Caki2 (cell line): ENCODE measurements around the gene KCNJ6. TPM values are rescaled to one million over a fixed set of nuclear protein-coding genes. Genes with fewer than 3 reads are reported as not detected.
"Not testable (repeated sequence)": the region's sequence is repeated elsewhere in the genome, so short reads cannot be mapped to it uniquely, and the experiment has no call there.

Experiments
- DNase-seq: peaks from one replicate; pipeline ENCODE4 v3.0.0-alpha.2; 2015; ENCODE audit warnings: low read depth
- in situ Hi-C: cut with HindIII; loops from 2 replicates; pipeline ENCODE4 v1.10.0; 2016; ENCODE audit warnings: low sequenced_read_pairs, low pct_unique_long_range_greater_than_20kb, mixed read lengths
- total RNA-seq: library from RNA; depleted of rRNA; stranded (reverse); fragments of >200 nt; shearing (Covaris generic); gene quantifications from 2 replicates; pipeline ENCODE4 v1.2.3, GENCODE V29; 2014; ENCODE audit warnings: low replicate concordance

The KCNJ6 gene
- total RNA-seq, 1 experiment from 2014 or later, result not detected

DNA sequence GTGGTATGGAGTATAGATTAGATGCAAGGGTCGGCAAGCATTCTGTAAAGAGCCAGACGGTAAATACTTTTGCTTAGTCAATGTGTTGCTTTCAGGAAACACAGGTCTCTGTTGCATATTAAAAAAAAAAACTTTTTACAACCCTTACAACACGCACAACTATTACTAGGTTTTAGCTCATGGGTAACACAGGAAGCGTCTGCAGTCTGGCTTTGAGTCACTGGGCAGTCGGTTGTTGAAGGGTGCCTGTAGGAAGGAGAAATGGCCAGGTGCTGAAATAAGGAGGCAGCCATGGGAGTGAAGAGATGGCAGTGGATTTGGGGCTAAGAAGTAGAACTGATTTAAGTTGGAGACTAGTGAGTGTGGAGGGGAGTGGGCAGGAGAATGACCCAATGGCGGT lies 192.1 kb downstream of the KCNJ6 start:
- in situ Hi-C loops, result no loop called here
- no peak for DNase-seq

DNA sequence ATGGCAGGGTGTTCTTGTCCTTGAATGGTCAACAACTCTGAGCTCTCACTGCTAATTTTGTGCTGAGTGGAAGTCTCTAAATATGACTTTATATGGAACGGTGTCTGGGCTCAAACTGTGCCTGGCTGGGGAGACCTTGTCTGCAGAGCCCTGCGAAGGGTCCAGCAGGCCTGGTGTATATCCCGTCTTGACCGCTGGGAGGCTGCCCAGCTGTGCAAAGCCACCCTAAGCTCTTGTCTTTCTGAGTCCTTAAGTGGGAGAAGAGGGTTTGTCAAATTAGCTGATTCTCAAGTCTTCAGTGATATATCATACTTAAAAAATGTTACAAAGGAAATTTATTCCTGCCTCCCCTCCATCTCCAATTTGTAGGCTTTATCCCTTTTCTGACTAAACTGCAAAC lies 198.7 kb downstream of the KCNJ6 start:
- in situ Hi-C loops, result no loop called here
- no peak for DNase-seq

DNA sequence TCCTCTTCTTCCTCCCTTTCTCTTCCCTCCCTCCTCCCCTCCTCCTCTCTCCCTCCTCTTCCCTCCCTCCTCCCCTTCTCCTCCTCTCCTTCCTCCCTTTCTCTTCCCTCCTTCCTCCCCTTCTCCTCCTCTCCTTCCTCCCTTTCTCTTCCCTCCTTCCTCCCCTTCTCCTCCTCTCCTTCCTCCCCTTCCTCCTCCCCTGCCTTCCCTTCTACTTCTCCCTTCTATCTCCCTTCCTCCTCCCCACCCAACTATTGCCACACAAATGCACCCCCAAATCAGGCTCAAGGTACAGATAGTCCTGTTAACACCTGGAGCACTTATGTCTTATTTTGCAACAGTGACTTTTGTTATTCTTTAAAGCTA lies 203.7 kb downstream of the KCNJ6 start:
- DNase-seq, in situ Hi-C loops: not testable (repeated sequence)

DNA sequence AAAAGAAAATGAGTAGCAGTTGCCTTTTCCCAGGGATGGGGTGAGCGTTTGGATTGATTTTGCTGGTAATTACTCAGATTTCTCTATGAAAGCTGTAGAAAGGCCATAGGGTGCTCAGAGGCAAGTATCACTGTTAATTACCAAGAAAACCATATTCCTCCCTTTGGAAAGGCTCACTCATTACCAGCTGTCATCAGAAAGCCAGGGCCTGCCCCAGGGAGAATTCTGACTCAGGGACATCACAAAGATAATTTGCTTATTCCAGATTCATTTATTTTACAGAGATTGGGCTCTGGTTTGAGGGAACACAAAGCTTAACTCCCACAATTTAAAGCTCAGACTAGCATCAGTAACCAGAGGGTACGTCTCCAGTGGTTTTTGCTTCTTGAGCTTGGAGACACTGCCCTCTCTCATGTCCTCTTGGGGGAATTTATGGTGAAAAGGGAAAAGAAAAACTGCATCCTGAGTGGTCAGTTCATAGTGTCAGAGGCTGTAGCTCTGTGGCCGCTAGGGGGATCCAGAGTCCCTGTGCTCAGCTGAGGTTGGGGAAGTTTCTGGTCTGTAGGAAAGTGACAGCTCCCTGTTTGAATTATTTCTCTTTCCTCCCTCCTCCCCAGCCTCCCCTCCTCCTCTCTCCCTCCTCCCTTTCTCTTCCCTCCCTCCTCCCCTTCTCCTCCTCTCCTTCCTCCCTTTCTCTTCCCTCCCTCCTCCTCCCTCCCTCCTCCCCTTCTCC lies 204.3 kb downstream of the KCNJ6 start:
- in situ Hi-C loops, result no loop called here
- peak; percentile 57 for DNase-seq

DNA sequence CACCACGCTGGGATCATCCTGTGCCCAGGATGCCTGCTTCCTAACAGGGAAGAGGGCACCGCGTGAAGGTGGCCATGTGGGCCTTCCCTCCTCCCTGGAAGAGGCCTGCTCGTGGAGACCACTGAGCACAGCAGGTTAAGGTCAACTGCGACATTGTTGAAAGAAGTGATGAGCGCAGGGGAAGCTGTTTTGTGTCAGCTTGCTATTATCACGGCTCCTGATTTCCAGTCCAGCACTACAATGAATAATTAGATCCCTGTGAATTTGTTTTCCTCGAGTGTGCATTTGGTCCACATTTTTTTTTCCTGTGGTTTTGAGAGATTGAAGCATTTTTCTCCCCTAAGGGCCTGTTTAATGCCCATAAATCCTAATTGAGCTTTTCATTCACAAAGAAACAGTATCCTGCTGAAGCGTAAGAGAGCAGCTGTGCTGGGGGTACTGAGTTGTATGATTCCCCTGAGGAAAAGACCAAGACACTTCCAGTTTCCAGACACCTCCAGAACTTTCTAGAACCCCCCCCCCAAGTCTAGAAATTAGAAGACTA lies 204.9 kb downstream of the KCNJ6 start:
- DNase-seq, result no peak
- in situ Hi-C loops, result no loop called here

DNA sequence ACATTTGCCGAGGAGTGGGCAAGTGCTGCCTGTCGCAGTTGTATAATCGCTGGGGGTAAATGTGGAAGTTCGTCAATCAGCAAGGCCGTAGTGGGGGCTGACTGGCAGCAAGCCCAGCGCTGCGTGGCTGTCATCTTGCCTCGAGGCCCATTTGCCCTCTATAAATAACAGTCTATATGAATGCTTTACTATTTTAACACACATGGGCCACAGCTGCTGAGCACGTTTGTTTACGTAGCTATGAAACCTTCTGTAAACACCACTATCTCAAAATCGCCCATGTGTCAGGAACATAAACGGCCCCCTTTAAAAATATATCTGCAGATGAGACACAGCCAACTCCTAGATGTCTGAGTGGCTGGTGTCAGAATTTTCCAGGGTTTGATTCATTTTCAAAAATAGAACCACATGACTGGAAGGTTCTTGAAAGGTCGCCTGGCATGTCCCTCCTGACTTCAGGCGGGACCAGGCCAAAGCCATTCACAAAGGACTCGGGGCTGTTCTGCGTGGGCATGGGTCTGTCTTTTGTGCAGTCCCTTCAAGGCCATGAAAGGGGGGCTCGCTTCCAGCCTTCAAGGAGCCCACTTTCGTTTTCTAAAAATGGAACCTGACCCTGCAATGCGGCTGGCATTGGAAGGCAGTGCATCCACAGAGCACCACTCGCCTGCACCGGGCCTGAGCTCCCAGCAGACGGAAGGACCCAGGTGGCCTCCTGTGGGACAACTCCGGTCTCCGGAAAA lies 205.5 kb downstream of the KCNJ6 start:
- no peak for DNase-seq
- in situ Hi-C loops, result no loop called here

DNA sequence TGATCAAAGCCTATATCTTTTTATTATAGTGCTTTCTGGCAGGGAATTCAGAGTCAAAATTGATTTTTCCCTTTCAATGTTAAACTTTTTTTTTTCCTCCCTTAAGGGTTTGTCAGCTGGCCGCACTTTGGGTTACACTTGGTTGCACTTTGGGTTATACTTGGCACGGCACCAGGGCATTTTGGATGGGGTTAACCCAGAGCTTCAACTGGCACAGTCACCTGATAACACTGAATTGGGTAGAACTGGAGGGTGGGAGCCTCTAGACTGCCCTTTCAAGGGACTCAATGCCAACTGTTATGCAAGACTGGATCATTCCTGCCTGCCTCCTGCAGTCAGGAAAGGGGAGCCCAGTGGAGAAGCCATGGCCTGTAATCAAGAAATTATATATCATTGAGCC lies 211.5 kb downstream of the KCNJ6 start:
- peak; percentile 50 for DNase-seq
- in situ Hi-C loops, result no loop called here

DNA sequence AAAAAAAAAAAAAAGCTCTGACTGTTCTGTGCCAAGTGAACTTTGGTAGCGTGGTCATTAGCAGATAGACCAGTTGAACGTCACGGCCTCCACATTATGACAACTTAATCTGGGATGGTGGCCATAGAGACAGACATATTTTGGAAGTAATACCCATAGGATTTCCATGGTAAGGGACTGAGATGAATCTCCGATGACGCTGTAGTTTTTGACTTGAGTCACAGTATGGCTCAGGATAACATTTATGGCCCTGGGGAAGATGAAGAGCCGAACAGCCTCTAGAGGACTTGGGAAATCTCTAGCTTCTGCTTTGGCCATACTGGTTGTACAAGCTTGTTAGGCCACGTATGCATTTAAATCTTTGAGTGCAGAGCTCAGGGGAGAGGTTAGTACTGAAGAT lies 214.0 kb downstream of the KCNJ6 start:
- in situ Hi-C loops, result no loop called here
- DNase-seq, result no peak

DNA sequence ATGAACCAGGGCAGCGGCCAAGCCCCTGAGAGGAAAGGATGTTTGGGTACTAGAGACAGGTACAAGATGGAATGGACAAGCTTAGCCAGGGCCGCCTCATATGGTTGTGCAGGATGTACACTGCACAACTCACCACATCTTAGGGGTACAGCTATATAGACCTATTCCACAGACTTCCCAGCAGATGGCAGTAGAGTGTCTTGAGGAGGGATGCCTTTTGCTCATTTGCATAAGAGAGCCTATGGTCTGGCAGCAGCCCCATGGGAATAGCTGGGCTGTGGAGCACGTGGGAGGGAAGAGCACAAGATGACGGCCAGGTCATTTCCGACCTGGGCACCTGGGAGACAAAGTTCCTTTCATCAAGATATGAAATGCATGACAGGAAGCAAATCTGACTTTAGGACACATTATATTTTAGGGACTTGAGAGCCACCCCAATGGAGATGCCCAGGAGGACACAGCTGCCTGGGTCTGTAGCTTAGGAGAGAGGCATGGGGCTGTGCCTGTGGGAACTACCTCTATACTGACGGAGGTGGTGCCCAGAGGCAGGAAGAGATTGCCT lies 215.5 kb downstream of the KCNJ6 start:
- peak; percentile 73 for DNase-seq
- in situ Hi-C loops, result no loop called here

DNA sequence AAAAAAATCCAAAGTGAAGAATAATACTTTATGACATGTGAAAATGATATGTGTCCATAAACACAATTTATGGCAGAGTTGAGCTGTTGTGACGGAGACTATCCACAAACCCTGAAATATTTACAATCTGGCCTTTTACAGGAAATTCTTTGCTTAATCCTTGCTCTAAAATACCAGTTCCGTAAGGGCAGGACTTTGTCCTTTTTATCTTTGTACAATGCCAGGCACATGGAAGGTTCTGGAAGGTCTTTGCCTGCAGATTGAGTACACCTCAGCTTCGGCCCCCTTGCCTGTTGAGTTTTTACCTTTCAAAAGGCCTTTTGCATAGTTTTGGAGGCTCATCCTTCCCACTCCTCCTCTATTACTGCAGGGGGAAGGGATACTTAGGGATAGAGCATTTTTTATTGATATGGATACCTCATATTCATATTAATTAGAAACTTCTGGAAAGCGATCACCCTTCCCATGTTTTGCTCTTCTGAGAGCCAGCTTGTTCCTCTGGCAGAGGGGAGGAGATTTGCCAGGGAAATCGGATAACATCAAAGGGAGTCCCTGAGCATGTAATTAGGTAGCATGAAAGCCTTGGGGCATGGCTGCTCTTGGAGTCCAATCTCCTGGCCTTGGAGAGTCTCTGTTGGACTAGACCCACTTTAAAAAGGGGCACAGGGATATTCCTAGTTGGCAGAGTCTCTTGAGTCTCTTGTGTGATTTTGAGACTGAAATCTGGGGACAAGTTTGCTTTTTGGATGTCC lies 217.1 kb downstream of the KCNJ6 start:
- in situ Hi-C loops, result no loop called here
- DNase-seq, result no peak

DNA sequence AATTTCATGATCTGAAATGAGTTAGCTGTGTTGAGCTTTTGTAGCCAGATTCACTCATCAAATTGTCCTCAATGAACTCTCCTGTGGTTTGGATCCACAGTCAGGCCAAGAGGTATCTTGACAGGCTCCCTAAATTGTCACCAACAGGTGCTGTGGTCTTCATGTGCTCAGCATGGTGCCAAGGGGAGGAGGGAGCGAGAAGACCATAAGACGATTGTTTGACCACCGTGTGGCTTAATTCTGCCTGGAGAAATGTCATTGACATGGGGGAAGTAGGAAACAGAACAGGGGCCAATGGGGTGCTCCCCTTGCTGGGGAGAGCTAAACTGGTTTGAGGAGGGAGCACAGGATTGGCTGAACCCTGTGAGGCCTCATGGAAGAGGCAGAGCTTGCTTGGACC lies 219.3 kb downstream of the KCNJ6 start:
- in situ Hi-C loops, result no loop called here
- DNase-seq, result no peak

DNA sequence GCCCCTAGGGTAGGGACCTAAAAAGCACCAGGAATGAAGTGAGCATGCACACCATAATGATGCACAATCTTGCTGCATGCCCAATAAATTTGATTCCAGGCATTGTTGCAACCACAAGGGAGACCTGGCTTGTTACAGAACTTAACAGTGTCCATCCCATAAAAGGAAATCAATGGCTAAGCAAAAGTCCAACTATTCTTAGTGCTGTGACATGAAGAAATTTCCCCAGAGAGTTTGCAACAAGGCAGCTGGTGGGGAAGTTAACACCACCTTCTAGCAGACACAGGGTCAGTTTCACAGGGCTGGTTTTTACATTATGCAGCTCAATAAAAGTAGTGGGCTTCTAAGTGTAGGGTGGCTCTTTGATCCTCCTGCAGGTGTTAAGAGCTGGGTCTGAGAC lies 221.1 kb downstream of the KCNJ6 start:
- in situ Hi-C loops, result no loop called here
- no peak for DNase-seq

DNA sequence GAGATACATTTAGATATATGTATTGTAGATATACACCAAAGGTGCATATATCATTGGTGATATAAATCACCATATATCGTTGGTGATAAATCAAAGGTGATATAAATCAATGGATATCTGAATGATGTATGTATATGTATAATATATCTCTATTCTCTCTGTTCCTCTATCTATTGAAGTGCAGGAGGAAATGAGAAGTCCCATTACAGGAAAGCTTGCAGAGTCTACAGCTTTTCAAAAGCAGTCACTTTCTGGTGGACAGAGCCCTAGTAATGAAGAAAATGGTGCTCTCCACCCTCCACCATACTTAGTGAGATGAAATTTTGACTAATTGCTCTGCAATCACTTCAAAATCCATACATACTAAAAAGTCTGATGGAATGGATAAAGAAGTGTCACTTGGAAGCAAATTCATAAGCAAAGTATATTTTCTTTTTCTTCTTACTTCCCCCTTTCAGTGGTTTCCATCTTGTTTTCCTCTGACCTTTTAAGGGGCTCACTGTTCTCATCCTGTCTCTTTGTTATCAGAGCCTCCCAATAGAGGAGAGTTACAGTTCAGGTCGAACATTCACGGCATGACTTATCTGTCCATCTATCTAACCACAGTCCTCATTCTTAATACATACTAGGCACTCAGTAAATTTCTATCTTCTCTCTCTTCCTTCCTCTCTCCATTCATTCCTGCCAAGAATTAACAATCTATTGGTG lies 227.2 kb downstream of the KCNJ6 start:
- no peak for DNase-seq
- in situ Hi-C loops, result no loop called here

DNA sequence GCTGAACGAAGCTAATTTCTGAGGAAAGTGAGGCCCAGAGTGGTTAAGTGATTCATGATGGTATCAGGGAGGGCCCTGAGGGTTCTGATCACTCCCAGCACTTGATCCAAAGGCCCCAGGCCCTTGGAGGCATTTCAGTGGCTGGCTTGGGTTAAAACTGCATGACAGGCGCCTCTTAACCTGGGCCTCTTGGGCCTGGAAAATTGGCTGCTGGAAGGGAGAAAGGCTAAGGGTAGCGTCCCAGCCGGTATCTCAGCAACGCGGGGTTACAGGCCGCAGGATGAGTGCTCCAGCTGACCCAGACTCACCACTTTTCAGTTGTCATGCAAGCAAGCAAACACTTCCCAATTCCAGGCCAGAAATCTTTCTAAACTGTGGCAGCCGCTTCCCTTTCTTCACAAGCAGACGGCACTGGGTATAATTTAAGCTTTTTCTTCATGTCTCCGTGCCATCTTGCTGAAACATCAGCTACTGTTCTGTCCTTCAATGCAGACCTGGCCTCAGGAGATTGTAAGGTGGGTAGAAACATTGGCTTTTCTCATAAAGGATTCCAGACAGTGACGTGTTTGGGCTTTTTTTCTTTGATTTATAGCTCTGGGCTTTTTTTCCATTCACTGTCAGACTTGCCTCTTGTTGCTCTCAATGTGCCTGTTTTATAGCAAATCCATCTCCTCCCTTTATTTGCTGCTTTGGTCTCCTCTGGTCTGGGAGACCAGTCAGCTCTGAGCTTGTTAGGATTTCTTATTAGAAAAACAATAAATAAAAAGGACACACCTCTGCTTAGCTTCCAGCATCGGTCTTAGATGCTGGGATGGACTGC lies 229.1 kb downstream of the KCNJ6 start:
- DNase-seq, result no peak
- in situ Hi-C loops, result no loop called here

DNA sequence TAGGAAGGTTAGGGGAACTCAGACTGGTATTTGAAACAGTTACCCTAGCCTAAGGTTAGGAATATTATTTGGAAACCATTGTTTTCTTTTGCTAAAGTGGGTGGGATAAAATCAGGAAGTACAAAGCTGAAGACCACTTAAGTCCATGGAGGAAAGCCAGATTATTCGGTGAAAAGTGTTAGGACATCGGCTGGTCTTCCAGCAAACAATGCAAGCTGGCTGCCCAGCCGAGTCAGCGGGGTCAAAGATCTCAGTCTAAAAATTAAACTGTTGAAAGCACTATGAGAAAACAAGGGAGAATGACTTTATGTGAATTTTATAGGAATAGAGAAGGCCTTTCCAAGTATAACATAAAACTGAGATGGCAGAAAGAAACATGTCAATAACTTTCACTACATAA lies 231.7 kb downstream of the KCNJ6 start:
- in situ Hi-C loops, result no loop called here
- no peak for DNase-seq

DNA sequence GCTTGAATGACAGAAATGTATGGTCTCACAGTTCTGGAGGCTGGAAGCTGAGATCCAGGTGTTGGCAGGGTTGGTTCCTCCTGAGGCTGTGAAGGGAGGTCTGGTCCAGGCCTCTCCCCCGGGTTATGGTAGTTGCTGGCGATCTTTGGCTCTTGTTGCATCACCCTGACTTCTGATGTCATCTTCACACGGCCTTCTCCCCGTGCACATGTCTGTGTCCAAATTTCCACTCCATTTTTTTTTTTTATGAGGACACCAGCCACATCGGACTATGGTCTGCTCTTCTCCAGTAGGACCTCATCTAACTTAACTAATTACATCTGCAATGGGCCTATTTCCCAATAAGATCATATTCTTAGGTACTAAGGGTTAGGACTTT lies 232.2 kb downstream of the KCNJ6 start:
- DNase-seq, result no peak
- in situ Hi-C loops, result no loop called here

DNA sequence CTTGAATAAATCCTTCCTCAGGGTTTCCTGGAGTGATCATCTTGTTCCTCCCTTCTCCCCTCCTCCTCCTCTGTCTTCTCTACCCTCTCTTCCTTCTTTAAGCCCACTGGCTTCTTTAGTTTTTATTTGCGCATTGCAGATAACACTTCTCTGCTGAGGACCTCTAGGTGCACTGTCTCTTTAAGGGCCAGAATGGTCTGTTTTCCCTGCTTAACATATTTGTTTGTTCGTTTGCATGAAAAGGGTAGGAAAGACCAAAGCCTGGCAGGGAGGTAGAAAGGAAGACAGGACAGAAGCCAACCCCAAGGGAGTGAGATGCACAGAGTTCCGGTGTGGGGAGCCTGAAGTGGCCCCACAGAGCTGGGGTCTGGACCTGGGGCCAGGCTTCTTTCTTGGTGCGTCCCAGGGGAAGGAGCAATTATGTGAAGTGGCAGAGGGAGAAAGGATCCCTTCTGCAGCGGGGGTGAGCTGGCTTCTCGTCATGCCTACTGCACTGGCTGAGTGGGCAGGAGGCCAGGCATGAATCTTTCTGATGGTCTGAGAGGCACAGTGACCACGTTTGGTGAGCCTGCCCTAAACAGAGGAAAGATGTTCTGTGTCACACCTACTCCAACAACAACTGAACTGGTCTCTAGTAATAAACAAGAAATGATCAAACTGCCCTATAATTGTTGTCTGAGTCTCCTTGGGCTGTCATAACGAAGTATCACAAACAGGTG lies 232.7 kb downstream of the KCNJ6 start:
- in situ Hi-C loops, result no loop called here
- DNase-seq, result no peak
